Right atrium auricular region (tissue), 2 donors: ENCODE measurements around the gene IQCC. TPM values are rescaled to one million over a fixed set of nuclear protein-coding genes. Genes with fewer than 3 reads are reported as not detected.
"Not testable (repeated sequence)": the region's sequence is repeated elsewhere in the genome, so short reads cannot be mapped to it uniquely, and the experiment has no call there.

Source experiments
- DNase-seq: peaks from one replicate; pipeline ENCODE4 v3.0.0-alpha.2; 2019; ENCODE audit warnings: low spot score
- H3K27ac ChIP-seq, 2 donors: fragments of 200-600 bp; sonication (generic); 1 replicate in 1 of 2; 2 replicates in 1 of 2; pipeline ENCODE4 v1.5.1; 2016 to 2019
- H3K27me3 ChIP-seq, 2 donors: fragments of 200-600 bp; sonication (generic); one replicate each; pipeline versions ENCODE4 v1.5.1 to v1.6.0; 2017 to 2019
- H3K36me3 ChIP-seq: fragments of 200-600 bp; sonication (generic); one replicate; pipeline ENCODE4 v1.5.1; 2016
- H3K4me1 ChIP-seq, 2 donors: fragments of 200-600 bp; sonication (generic); one replicate each; pipeline versions ENCODE4 v1.5.1 to v1.6.0; 2017 to 2019
- H3K4me3 ChIP-seq, 2 donors: fragments of 200-600 bp; sonication (generic); 1 replicate in 1 of 2; 2 replicates in 1 of 2; pipeline ENCODE4 v1.5.1; 2017 to 2019; ENCODE audit warnings: mild to moderate bottlenecking in 1 of 2, moderate library complexity in 1 of 2
- H3K9me3 ChIP-seq, 2 donors: fragments of 200-600 bp; sonication (generic); one replicate each; pipeline ENCODE4 v1.5.1; 2019
- total RNA-seq, 2 donors: library from RNA; depleted of rRNA; stranded (reverse); fragments of >200 nt; gene quantifications; one replicate each; pipeline ENCODE4 v1.1.0, GENCODE V29; 2016
- TF ChIP-seq, protein P1 (sequence below), 2 donors: fragments of 200-600 bp; sonication (generic); IDR thresholded peaks; one replicate each; pipeline ENCODE4 v1.5.1; 2019; ENCODE audit warnings: antibody characterized with exemption in 2 of 2

The IQCC gene
- 1 to 10 TPM in 1 of 2 donors, under 1 TPM in 1; 0.48 to 1.3 TPM for total RNA-seq

- H3K27me3 ChIP-seq = no peaks in the 10 kb centered on the region
- DNase-seq = peak; percentile 86
- TF ChIP-seq, protein P1, sequence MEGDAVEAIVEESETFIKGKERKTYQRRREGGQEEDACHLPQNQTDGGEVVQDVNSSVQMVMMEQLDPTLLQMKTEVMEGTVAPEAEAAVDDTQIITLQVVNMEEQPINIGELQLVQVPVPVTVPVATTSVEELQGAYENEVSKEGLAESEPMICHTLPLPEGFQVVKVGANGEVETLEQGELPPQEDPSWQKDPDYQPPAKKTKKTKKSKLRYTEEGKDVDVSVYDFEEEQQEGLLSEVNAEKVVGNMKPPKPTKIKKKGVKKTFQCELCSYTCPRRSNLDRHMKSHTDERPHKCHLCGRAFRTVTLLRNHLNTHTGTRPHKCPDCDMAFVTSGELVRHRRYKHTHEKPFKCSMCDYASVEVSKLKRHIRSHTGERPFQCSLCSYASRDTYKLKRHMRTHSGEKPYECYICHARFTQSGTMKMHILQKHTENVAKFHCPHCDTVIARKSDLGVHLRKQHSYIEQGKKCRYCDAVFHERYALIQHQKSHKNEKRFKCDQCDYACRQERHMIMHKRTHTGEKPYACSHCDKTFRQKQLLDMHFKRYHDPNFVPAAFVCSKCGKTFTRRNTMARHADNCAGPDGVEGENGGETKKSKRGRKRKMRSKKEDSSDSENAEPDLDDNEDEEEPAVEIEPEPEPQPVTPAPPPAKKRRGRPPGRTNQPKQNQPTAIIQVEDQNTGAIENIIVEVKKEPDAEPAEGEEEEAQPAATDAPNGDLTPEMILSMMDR (IDR thresholded peaks at IDR 0.05) = peak in 1 of 2 donors; percentile 12
- H3K4me1 ChIP-seq = peaks cover 0 to 36% of the 10 kb centered on the region in 2 donors
- H3K9me3 ChIP-seq = no peaks in the 10 kb centered on the region
- H3K4me3 ChIP-seq = peak within 1 kb of the TSS; percentile 61 to 64
- peak within 1 kb of the TSS; percentile 60 to 67 for H3K27ac ChIP-seq
- H3K36me3 ChIP-seq = no peaks in the 10 kb centered on the region
Observed at GRCh38 chr1:32205401-32206370, at the start of gene IQCC. Gene IQCC (plus strand): TSS chr1:32205671. CDS start chr1:32205682, 11 bp downstream.

DNA sequence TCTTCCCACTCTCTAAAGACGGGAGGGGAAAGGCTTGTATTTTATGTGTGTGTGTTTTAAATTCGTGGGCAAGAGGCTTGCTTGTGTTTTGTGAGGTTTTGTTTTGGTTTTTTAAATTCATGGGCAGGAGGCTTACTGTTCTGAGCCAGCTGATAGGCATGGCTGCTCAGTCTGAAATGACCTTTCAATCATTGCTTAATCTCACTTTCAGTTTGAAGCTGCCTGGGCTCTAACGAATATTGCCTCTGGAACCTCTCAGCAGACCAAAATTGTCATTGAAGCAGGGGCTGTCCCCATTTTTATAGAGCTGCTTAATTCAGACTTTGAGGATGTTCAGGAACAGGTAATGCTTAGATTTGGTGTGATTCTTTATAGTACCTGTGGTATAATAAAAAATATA is 46.3 kb upstream of the IQCC start:
- peaks cover 84% of the 10 kb centered on the region for H3K36me3 ChIP-seq
- TF ChIP-seq, protein P1 (IDR thresholded peaks at IDR 0.05) = no peak
- no peak overlapping the region for H3K4me3 ChIP-seq
- no peaks in the 10 kb centered on the region for H3K27me3 ChIP-seq
- H3K9me3 ChIP-seq = no peaks in the 10 kb centered on the region
- DNase-seq = no peak
- H3K27ac ChIP-seq = no peak overlapping the region
- no peaks in the 10 kb centered on the region for H3K4me1 ChIP-seq

- TF ChIP-seq, protein P1 (IDR thresholded peaks at IDR 0.05) = no peak
- Histone ChIP-seq H3K27me3 (no peaks in the 10 kb centered on the region), H3K4me1 (no peaks in the 10 kb centered on the region), H3K27ac (no peak overlapping the region), H3K36me3 (peaks cover 92% of the 10 kb centered on the region), H3K4me3 (no peak overlapping the region), H3K9me3 (no peaks in the 10 kb centered on the region)
- DNase-seq = no peak
Observed at GRCh38 chr1:32163405-32163804, 42.1 kb upstream of the IQCC start.

DNA sequence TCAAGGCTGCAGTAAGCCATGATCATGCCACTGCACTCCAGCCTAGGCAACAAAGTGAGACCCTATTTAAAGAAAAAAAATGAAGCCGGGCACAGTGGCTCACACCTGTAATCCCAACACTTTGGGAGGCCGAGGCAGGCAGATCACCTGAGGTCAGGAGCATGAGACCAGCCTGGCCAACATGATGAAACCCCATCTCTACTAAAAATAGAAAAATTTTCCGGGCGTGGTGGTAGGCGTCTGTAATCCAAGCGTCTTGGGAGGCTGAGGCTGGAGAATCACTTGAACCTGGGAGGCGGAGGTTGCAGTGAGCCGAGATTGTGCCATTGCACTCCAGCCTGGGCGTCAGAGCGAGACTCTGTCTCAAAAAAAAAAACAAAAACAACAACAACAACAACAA is 39.8 kb upstream of the IQCC start:
- H3K36me3 ChIP-seq = peaks cover 96% of the 10 kb centered on the region
- not testable (repeated sequence) for H3K27ac ChIP-seq, DNase-seq, H3K9me3 ChIP-seq, H3K27me3 ChIP-seq, H3K4me1 ChIP-seq, H3K4me3 ChIP-seq

GRCh38 chr1:32170991-32171390 is 34.5 kb upstream of the IQCC start:
- Histone ChIP-seq H3K27ac (no peak overlapping the region), H3K4me1 (no peaks in the 10 kb centered on the region), H3K9me3 (no peaks in the 10 kb centered on the region), H3K4me3 (no peak overlapping the region), H3K27me3 (no peaks in the 10 kb centered on the region), H3K36me3 (peaks cover 75% of the 10 kb centered on the region)
- TF ChIP-seq, protein P1 (IDR thresholded peaks at IDR 0.05) = no peak
- DNase-seq = no peak

DNA sequence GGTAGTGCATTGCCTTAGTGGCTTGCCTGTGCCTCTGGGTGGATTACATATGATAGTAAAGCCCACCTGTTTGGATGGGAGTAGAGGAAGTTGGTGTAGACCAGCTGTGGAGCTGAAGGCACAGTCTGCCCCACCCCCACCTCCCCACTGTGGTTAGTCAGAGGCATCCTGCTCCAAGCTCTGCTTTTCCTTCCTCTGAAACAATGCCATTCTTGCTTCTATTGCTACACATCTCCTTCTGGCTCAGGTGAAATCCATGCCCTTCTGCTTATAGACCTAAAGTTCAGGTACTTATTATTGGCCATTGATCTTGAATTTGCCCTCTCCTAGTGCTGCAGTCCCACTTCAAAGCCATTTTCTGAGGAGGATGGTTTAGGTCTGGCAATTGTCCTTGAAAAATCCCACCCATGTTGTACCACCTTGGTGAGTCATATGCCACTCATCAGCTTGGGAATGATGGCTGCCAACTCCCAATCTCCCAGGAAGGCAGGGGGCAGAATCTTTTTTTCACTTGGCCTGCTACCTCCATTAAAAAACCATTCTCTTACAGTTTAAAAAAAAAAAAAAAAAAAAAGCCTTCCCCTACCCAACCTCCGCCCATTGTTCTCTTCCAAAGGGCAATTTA is 32.7 kb upstream of the IQCC start:
- no peak overlapping the region for H3K27ac ChIP-seq
- DNase-seq = no peak
- H3K36me3 ChIP-seq = peaks cover 57% of the 10 kb centered on the region
- H3K4me3 ChIP-seq = no peak overlapping the region
- H3K4me1 ChIP-seq = no peaks in the 10 kb centered on the region
- H3K27me3 ChIP-seq = no peaks in the 10 kb centered on the region
- H3K9me3 ChIP-seq = no peaks in the 10 kb centered on the region
- TF ChIP-seq, protein P1 (IDR thresholded peaks at IDR 0.05) = no peak
